GM23338 (cell line): ENCODE data around the gene PLRG1. TPM values are rescaled to one million over a fixed set of nuclear protein-coding genes. Genes with fewer than 3 reads are reported as not detected.

Source experiments
- ATAC-seq: fragments of 200-7000 bp; cut with Tn5 transposase; 3 replicates; pipeline ENCODE4 v1.9.1; 2020
- DNase-seq: peaks from one replicate; pipeline ENCODE4 v3.0.0-alpha.2; 2015; ENCODE audit warnings: low spot score
- H2AFZ ChIP-seq: fragments of 200-600 bp; sonication (generic); 2 replicates; pipeline ENCODE4 v1.8.0; 2016; ENCODE audit warnings: antibody characterized with exemption, mild to moderate bottlenecking, moderate library complexity
- H3F3A ChIP-seq: fragments of 200-600 bp; sonication (generic); replicated peaks from 2 replicates; pipeline ENCODE4 v1.8.0; 2017; ENCODE audit warnings: antibody characterized with exemption, mixed run types, low read depth
- H3K27ac ChIP-seq: fragments of 200-600 bp; sonication (generic); 2 replicates; pipeline ENCODE4 v1.6.1; 2016; ENCODE audit warnings: low read depth
- H3K27me3 ChIP-seq: fragments of 200-600 bp; sonication (generic); 2 replicates; pipeline ENCODE4 v1.8.0; 2016; ENCODE audit warnings: mild to moderate bottlenecking, mixed run types, moderate library complexity; ENCODE audit not compliant: insufficient read depth
- H3K36me3 ChIP-seq: fragments of 200-600 bp; sonication (generic); 2 replicates; pipeline ENCODE4 v1.8.0; 2016; ENCODE audit warnings: mild to moderate bottlenecking; ENCODE audit not compliant: insufficient read depth
- H3K4me1 ChIP-seq: fragments of 200-600 bp; sonication (generic); 2 replicates; pipeline ENCODE4 v1.8.0; 2016; ENCODE audit warnings: mild to moderate bottlenecking, moderate library complexity; ENCODE audit not compliant: insufficient read depth
- H3K4me2 ChIP-seq: fragments of 200-600 bp; sonication (generic); 2 replicates; pipeline ENCODE4 v1.7.1; 2017; ENCODE audit warnings: mixed run types
- H3K4me3 ChIP-seq: fragments of 200-600 bp; sonication (generic); 2 replicates; pipeline ENCODE4 v1.6.1; 2016; ENCODE audit warnings: mixed run types
- H3K79me2 ChIP-seq: fragments of 200-600 bp; sonication (generic); replicated peaks from 2 replicates; pipeline ENCODE4 v1.8.0; 2017; ENCODE audit warnings: mild to moderate bottlenecking; ENCODE audit not compliant: insufficient read depth
- H3K9me2 ChIP-seq: fragments of 200-600 bp; sonication (generic); 2 replicates; pipeline ENCODE4 v1.8.0; 2017; ENCODE audit not compliant: insufficient read depth
- H4K20me1 ChIP-seq: fragments of 200-600 bp; sonication (generic); replicated peaks from 2 replicates; pipeline ENCODE4 v1.8.0; 2017; ENCODE audit warnings: mild to moderate bottlenecking; ENCODE audit not compliant: insufficient read depth
- H3K27ac Mint-ChIP-seq: 2 replicates; pipeline ENCODE4 v1.8.0; 2020; ENCODE audit warnings: inconsistent platforms, mild to moderate bottlenecking, moderate library complexity, mixed read lengths
- H3K27me3 Mint-ChIP-seq: 3 replicates; pipeline ENCODE4 v1.8.0; 2022; ENCODE audit warnings: low read depth, mild to moderate bottlenecking, moderate library complexity, mixed read lengths, inconsistent platforms; ENCODE audit not compliant: insufficient read depth, poor library complexity
- H3K36me3 Mint-ChIP-seq: 3 replicates; pipeline ENCODE4 v1.8.0; 2021; ENCODE audit warnings: low read depth, mild to moderate bottlenecking, inconsistent platforms, moderate library complexity, mixed read lengths
- H3K4me1 Mint-ChIP-seq: 3 replicates; pipeline ENCODE4 v1.8.0; 2020; ENCODE audit warnings: mild to moderate bottlenecking, inconsistent platforms, mixed read lengths
- H3K4me3 Mint-ChIP-seq: 3 replicates; pipeline ENCODE4 v1.8.0; 2021; ENCODE audit warnings: moderate library complexity, mild to moderate bottlenecking, inconsistent platforms, mixed read lengths
- H3K9me3 Mint-ChIP-seq: 3 replicates; pipeline ENCODE4 v1.8.0; 2020; ENCODE audit warnings: moderate library complexity, mild to moderate bottlenecking, inconsistent platforms, mixed read lengths
- CREB1 ChIP-seq: fragments of 250-450 bp; sonication (Bioruptor Pico); IDR thresholded peaks from 2 replicates; pipeline ENCODE4 v1.5.0; 2020; ENCODE audit warnings: low read depth, mild to moderate bottlenecking, moderate library complexity
- CTCF ChIP-seq, 2 experiments: fragments of 200-600 bp in 1 of 2; sonication (generic) in 1 of 2; conservative IDR thresholded peaks; 2 replicates each; pipeline versions ENCODE4 v1.5.1 to v1.6.1; 2016 to 2017; ENCODE audit warnings: antibody characterized with exemption in 2 of 2, low read depth in 2 of 2, mild to moderate bottlenecking in 2 of 2, moderate library complexity in 1 of 2
- ETS1 ChIP-seq: IDR thresholded peaks from 2 replicates; pipeline ENCODE4 v1.6.1; 2016; ENCODE audit warnings: antibody characterized with exemption
- POLR2AphosphoS5 ChIP-seq: IDR thresholded peaks from 2 replicates; pipeline ENCODE4 v1.6.1; 2016; ENCODE audit warnings: antibody characterized with exemption, low read depth
- ZNF114 ChIP-seq: fragments of 250-450 bp; sonication (Bioruptor Pico); IDR thresholded peaks from 2 replicates; pipeline ENCODE4 v1.5.0; 2020; ENCODE audit warnings: mild to moderate bottlenecking, moderate library complexity
- ZNF462 ChIP-seq: fragments of 250-450 bp; sonication (Bioruptor Pico); IDR thresholded peaks from 2 replicates; pipeline ENCODE4 v1.5.0; 2020; ENCODE audit warnings: mild to moderate bottlenecking, moderate library complexity
- polyA plus RNA-seq: library from polyadenylated mRNA; unstranded; fragments of >200 nt; fragmentation: Nextera tagmentation; extraction: Ambion mirVana; gene quantifications from 2 replicates; pipeline ENCODE4 v1.2.1, GENCODE V29; 2016
- total RNA-seq: library from RNA; depleted of rRNA; stranded (reverse); fragments of >200 nt; shearing (Covaris generic); gene quantifications from 2 replicates; pipeline ENCODE4 v1.2.3, GENCODE V29; 2014

PLRG1 gene
- total and polyA plus RNA-seq, 2 experiments from 2014 or later, result 77.3 to 82.7 TPM

GRCh38 chr4:154516318-154517029 lies 33.7 kb downstream of the PLRG1 start (continued):
- TF ChIP-seq ZNF462 (no peak), ZNF114 (CRISPR knock-in tag) (no peak), POLR2AphosphoS5 (no peak)

- Histone ChIP-seq H3K4me3 (no peak overlapping the region), H3K79me2 (no peaks in the 10 kb centered on the region), H3K9me2 (no peaks in the 10 kb centered on the region), H3K27ac (no peak overlapping the region), H2AFZ (peak overlapping the region; percentile 93), H4K20me1 (no peaks in the 10 kb centered on the region), H3K27me3 (no peaks in the 10 kb centered on the region), H3K4me1 (peaks cover 13% of the 10 kb centered on the region), H3K4me2 (peak overlapping the region; percentile 29; the same call in 1 of the 2 replicates), H3F3A (no peaks in the 10 kb centered on the region), H3K36me3 (no peaks in the 10 kb centered on the region)
- DNase-seq (no peak), ATAC-seq (no peak)
- no peak overlapping the region for H3K4me3 Mint-ChIP-seq
- no peaks in the 10 kb centered on the region for H3K36me3 Mint-ChIP-seq
- peaks cover 26% of the 10 kb centered on the region for H3K4me1 Mint-ChIP-seq
- no peak overlapping the region for H3K27ac Mint-ChIP-seq
- H3K9me3 Mint-ChIP-seq, result peaks cover 5% of the 10 kb centered on the region; the same call in 2 of the 3 replicates
- no peaks in the 10 kb centered on the region for H3K27me3 Mint-ChIP-seq
- no peak for TF ChIP-seq CTCF (conservative IDR thresholded peaks at IDR 0.05; ENCODE audit: low read depth in 2 of 2)
- no peak for TF ChIP-seq ETS1
- no peak for TF ChIP-seq CREB1 (CRISPR knock-in tag)
- TF ChIP-seq ZNF462, result no peak
Observed at GRCh38 chr4:154511981-154512380, 38.2 kb downstream of the PLRG1 start.
